GM18498 (cell line): ENCODE results near the gene PCYT2.
A peak's percentile ranks its signal among the peaks of the same experiment; 100 is the strongest.

Experiments used
- ATAC-seq: cut with Tn5 transposase; IDR thresholded peaks from one replicate; pipeline ENCODE4 v1.9.1; 2021; ENCODE audit warnings: mild to moderate bottlenecking, moderate library complexity; ENCODE audit not compliant: unreplicated experiment

The PCYT2 gene

DNA sequence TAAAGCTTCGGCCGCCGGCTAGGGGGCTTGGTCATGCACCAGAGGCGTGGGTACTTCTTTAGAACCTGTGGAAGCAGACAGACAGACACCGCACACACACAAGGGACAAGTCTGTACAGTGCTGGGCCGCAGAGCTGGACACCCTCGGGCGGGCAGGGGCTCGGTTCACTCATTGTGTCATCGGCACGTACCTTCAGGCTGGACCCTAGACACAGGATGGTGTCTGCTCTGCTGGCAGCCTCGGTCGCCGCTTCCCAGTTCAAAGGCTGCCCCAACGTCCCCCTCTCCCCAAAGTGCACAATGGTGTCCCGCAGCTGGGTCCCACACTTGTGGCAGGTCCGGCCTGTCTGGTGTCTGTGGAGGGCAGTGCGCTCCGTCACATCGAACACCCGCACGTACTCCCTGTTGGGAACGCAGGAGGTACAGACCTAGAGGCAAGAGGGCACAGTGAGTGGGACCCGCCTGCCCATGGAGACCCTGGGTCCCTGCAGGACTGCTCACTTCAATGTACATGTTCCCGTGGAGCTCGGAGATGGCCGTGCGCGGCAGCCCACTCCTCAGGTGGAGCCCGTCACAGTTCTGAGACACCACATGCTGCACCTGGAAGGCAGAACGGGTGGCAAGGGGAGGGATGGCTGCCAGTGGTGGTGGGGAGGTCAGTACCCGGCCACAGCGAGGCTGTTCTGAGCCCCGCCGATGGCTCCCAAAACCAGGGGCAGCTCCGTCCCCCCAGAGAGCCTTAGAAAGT, 3.1 kb upstream of the PCYT2 start:
- no peak for ATAC-seq

DNA sequence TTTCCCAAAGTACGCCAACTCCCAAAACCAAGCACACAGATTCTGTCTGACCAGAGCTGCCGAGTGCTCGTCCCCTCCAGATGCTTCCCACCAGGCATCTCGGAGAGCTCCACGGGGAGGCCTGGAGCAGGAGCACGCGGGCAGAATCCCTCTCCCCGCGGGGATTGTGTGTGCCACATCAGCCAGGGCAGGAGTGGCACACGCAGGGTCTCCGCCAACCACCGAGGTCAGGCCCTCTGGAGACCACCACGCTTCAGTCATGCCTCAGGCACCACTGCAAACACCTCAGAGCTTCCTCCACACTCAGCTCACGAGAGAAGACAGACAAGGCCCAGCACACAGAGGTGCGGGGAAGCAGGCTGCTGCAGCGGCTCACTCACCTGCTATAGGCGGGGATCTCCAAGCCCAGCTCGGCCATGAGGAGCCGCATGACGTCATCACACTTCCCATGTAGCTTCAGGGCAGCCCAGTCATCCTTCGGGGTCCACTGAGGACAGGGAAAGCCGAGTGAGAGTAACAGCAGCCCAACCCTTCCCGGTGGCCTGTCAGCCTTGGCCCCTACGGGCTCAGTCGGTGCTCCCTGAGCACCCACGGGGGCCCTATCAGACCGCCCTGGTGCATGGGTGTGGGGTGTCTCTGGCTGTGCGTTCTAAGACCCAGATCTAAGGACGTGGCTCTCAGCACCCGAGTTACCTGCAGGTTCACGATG, 2.3 kb upstream of the PCYT2 start:
- no peak for ATAC-seq

DNA sequence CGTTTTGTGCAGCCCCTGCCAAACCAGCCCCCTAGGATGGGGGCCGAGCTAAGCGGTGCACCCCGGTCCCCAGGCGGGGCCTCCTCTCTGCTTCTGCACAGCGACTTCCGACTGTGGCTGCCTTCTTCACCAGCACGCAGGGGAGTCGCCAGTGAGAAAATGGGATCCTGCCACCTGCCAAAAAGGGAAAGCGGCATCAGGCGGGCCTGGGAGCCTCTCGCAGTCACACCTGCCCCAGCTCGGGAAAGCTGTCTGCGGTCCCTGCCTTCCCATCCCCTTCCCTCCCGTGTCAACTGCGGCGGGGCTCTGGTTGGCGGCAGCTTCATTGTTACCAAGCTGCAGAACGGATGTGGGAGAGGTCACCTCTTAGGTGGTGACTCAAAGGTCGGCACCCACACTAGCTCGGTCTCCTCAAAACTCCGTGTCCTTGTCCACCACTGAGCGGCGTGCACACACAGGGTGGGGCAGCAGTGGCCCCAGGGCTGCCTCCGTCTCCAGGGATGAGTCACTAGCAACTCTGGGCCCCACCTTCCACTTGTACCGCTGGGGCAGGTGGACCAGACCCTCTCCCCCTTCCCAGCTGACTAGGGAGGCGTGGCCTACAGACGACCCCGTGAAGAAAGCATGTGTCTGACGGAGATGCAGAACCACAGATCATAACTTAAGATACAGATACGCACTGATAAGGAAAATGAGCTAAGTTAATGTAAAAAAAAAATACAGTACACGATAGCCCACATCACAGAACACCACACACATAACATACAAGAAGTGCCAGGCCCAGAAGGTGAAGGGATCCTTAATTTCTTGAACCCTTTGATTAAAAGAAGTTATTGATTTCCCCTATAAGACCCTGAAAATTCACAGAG, 1.5 kb upstream of the PCYT2 start:
- ATAC-seq: no peak

DNA sequence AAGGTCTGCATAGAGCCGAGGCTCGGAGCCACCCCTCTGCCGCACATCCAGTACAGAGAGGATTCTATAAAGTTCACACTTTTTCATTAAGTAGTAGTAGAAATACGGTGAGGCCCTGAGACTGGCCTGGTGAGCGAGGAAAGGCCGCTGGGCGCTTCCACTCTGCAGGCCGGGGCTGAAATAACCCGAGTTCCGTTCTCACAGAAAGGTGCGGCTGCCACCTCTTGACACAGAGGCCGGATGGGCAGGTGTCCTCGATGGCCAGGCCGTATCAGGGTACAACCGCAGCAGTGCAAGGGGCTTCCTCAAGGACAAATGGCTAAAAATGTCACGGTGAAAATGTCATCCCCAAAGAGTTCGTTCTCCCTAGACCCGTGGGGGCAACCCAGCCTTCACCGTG, 770 bp upstream of the PCYT2 start:
- ATAC-seq: no peak

DNA sequence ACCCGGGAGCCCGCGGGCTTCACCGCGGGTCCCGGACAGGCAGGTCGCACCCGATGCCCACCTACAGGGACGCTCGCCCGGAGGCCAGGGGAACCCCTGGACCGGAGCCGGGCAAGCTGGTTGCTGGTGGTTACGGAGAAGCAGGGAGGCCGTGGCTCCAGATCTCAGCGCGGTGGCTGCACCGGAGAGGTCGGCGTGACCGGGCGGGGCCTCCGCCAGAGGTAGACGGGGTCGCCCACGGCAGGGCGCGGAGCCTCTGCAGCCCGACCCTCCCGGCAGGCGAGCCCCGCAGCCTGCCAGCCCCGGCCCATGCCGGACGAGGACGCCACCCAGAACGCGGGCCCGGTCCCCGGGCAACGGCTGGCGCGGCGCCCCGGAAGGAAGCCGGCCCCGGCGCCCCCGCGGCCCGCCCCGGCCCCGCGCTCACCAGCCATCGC, 341 bp downstream of the PCYT2 start:
- peak; percentile 36 for ATAC-seq

DNA sequence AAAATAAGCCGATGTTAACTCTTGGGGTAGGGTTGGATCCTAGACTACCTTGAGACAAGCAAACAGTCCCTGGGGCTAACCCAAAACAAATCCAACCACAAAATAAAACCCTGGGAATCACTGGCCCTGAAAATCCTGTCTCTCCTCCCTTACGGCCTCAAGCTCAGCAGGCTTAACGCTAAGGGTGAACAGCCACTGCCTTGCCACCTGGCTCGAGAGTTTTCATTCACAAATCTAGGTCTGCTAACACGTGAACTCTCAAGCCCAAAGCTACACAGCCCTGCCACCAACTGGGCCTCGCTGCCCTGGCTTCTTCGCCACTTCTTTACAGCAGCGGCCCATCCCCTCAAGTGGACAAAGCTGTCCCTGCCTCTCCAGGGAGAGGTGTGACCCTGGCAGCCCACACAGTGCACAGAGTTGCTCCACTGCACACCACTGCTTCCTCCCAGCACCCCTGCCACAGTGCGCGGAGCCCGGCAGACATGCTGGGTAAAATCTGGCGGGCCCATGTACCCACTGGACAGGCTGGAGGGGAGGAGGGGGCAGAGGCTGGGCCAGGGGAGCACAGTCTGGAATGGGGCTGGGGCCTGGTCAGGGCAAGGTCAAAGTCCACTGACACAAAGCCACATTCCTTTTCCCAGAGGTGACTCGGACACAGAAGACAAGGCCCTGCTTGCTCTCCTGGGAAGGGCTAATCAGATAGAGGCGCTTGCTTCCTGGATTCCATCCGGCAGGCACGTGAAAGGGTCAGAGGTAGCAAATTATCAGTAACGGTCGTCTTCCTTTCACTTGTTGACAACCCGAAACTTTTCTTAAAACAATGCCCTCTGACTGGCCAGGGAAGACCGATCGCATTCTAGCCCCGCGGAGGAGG, 996 bp downstream of the PCYT2 start:
- ATAC-seq: no peak

DNA sequence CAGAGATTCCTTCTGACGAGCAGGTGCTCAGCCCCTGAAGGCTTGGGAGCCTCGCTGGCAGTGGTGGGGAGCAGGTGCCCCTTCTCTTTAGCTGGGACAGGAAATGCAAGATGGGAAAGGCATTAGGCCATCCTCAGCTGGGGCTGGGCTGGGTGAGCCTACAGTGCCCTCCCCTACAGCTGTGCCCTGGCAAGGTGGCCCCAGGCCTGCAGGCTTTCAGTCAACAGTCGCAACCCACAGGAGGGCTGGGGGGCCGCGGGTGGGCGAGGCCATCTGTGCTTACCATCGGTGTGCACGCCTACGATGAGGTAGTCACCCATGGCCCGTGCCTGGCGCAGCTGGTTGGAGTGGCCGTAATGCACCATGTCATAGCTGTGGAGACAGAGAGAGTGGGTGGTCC, 2.0 kb downstream of the PCYT2 start:
- ATAC-seq: no peak

DNA sequence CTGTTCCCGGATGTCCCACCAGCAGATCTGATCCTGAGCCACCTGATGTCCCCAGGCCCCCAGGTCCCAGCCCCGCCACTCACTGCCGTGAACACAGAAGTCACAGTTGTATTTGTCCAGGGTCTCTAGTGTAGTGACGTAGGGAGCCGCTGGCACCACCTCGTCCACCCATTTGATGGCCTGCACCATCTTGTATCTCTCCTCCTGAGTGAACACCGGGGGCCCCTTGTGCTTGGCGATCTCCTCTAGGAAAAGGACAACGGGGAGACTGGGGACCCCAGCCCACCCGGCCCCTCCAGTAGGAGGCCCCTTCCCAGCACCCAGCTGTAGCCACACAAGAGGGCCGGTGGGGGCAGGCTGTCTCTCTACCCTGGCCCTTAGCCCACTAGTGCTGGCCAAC, 2.4 kb downstream of the PCYT2 start:
- no peak for ATAC-seq

DNA sequence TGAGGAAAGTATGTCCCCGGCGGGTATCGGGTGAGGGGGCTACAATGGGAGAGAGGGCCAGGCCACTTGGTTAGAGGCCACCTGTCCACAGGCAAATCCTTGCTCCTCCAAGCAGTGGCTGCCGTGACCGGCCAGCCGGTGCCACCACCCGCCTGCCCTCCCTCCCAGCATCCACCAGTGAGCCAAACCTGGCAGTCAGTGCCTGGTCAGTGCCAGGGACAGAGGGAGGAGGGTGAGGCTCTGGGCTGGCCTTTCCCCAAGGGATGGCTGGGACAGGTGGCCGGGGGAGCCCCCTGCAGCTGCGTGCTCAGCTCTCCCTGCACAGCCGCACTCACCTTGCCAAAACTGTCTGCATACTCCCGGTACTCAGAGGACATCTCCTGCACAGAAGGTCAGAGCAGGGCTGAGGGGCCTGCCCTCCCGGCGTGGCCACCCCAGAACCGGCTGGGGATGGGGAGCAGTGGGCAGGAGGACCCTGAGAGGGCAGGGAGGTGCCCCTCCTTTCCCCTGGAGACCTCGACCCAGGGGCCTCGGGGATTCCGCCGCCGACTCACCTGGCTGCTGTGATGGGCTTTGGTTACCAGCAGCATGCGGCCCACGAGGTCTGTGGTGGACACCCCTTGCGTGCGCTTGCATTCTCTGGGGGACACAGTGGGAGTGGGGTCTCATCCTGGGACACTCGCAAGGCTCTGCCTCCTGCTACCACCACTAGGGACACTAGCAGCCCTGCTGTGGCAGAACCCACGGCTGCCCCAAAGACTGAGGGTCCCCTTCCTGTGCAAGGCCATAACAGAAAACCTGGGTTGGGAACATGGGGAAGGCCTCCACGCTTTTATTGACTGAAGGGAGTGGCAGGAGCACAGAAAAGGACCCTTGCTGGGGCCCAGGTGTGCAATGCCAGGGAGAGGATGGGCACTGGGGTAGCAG, 3.7 kb downstream of the PCYT2 start:
- ATAC-seq: no peak

DNA sequence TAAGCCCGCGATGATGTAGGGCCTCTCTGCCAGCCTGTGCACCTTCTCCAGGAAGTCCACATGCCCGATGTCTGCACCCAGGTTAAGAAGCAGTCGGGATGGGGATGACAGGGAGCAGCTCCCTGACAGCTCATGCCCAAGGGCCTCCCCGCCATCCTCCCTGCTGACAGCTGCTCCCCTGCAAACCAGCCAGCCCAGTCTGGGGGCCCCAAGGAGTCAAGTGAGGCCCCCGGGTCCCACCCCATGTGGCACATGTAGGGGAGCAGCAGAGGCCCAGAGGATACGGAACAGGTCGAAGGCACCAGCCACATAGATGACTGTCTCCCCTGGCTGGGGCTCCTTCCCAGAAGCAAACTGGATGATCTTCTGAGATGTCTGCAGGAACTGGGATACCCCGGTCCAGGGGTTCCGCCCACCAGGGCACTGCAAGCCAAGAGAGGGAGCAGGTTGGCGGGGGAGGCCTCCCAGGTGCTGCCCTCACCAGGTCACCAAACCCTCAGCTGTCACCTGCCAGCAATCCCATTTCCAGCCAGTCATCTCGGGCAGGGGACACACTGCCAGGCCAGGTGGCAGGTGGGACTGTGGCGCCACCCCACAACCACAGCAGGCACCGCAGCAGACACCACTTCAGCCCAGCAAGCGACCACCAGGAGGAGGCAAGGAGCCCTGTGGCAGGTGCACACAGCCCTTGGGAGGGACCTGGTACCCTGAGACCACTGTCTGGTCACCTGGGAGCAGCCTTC, 4.6 kb downstream of the PCYT2 start:
- ATAC-seq: no peak

DNA sequence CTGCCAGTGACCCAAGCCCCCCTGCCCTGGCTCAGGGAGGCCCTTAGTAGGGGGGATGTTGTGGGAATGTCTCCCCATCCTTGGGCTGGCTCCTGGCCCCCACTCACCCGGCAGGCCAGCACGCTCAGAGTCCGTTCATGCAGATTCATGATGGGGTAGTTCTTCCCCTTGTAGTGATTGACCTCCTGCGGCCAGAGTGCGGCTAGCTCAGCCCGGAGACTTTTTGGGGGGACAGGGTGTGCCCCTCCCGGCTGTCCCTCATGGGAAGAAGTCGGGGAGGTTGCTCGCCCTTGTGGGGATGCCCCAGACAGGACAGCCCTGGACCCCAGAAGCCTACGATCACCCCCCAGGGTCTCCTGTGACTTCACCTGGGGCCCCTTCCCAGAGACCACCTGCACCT, 5.2 kb downstream of the PCYT2 start:
- ATAC-seq: no peak

DNA sequence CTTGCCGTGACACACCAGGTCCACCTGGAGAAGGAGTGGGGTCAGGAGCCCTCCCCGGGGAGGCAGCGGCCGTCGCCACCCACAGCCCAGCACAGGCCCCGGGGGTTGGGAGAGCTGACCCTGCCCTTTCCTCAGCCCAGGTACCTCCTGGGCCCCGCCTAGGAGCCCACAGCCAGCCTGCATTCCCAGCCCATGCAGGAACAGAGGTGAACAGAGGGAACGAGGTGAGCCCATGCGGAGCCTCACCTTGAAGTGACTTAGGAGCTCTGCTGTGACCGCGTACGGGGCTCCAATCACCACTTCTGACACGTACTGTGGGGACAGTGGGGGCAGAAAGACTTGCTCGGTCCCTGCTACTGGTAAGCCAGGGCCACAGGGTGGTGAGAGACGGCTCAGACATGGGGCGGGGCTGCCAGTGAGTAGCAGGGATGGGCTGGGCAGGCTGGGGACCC, 5.7 kb downstream of the PCYT2 start:
- ATAC-seq: no peak

DNA sequence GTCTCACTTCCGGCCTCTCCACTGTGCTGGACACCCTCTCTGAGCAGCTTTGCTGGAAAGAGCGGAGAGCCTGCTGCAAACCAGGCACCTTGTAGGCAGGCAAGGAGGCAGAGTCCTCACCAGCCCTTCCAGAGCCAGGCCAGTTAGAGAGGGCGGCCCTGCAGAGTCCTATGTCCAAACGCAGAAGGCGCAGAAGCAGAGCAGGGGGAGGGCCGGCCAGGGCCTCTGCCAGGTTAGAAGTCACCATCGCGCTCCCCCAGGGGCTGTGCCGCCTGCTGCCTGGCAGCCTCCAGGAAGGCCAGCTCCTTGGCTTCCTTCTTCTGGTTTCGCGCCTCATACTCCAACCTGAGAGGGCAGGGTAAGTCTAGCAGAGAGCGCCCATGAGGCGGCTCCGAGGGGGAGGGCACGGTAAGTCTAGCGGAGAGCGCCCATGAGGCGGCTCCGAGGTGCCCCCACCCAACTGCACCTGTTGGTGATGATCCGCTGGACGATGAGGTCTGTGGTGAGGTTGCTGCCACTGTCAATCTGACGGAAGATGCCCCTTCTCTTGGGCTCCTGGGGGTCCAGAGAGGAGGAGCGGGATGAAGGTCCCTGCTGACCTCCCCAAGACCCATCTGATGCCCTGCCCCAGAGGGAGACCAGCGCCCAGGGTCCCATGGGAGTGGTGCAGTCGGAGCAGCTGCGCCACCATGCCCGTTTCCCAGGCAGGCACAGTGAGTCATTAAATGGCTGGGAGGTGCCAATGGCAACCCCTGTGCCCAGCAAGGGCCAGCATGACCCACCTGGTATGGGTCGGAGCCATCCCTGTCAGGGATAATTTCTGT, 6.4 kb downstream of the PCYT2 start:
- ATAC-seq: no peak

DNA sequence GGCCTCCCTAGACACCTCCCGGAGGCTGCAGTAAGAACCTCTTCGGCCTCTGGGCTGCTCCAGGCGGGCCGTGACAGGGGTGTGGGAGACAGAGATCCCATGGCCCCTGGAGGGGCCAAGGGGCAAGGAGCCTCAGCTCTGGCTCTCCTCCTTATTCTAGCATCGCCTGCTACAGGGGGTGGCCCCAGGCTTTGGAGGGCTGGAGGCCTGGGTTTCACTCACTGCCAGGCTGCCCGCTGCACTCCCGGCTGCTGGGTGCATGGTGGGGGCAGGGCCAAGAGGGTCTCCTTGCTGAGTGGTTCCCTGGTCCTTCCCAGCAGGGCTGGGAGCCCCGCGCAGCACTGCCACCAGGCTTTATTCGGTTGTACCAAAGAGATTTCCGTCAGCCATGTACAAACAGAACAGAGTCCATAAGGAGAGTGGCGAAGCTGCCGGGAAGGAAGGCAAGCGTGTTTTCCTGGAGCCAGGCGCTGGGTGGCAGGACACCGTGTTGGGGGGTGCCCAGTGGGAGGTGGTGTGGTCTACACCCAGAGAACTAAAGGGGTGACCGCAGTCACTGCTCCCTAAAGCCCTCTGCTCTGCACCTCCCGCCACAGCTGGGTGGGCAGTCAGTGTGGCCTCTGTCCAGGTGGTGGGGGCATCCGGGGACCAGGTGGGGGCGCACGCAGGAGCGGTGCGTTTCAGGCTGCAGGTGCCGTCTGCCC, 7.2 kb downstream of the PCYT2 start:
- no peak for ATAC-seq

DNA sequence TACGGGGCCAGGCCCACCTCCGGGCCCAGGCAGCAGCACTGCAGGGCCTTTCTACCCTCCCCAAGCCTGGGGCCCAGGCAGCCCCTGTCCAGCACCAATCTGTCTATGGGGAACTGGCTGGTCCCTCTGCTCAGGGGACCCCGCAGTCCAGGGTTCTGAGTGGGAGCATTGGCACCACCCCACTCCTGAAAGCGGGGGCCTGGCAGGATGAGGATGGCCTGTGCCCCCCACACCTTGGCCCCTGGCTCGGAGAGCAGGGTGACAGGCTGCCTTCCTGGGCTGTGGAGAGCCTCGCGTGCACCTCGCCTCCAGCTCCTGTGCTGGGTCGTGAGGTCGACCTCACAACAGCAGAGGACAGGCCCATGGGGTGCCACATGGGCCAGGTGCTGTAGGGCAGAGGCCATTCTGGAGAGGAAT, 7.8 kb downstream of the PCYT2 start:
- ATAC-seq: no peak

DNA sequence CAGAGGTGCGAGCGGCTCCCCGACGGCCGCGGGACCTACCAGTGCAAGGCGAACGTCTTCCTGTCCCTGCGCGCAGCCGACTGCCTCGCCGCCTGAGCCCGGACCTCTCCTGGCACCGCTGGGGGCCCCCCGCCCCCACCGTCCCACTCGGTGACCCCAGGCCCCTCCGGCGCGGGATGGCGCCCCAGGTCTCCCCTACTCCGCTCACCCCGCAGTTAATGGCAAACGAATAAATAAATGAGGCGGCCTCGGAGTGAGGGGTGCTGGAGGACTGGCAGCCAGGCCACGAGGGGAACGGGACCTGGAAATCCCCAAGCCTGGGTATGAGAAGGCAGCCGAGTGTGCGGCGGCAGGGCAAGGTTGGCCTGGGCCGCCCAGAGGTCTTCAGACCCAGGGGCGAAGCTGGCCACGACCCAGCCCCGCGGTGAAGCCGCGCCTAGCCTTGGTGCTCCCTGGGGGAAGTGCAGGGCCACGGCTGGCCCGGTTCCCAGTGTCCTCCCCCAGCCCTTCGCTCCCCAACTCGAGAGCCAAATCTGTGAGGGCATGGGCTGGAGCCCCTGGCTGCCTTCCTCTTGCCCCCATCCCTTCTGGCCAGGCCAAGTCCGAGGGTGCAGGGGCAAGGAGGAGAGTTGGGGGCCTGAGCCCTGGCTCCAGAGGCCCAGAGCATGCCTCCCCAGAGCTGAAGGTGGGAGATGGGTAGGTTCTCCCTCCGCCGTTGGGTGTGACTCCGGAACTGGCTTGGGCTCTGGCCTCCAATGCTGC, 8.4 kb downstream of the PCYT2 start:
- ATAC-seq: no peak
